LNCaP clone FGC (cell line): ENCODE measurements around the gene CCDC88A.

Experiments used
- DNase-seq: peaks from one replicate; pipeline ENCODE4 v3.0.0-alpha.2; 2011; ENCODE audit warnings: low read depth
- H3K4me3 ChIP-seq: 2 replicates; pipeline ENCODE4 v1.5.1; 2011; ENCODE audit warnings: mild to moderate bottlenecking, low read depth, low read length, control low read depth
- CTCF ChIP-seq: IDR thresholded peaks from 2 replicates; pipeline ENCODE4 v1.5.1; 2012; ENCODE audit warnings: mild to moderate bottlenecking; ENCODE audit not compliant: control insufficient read depth, insufficient read depth; ENCODE audit errors: extremely low read depth

Gene CCDC88A

GRCh38 chr2:55421326-55421725 lies 1.7 kb upstream of the CCDC88A start:
- TF ChIP-seq CTCF = no peak
- no peak for DNase-seq
- no peak overlapping the region for H3K4me3 ChIP-seq

- DNase-seq = no peak
- H3K4me3 ChIP-seq = peak overlapping the region; percentile 68
- TF ChIP-seq CTCF = no peak
Observed at GRCh38 chr2:55420871-55421270, 1.2 kb upstream of the CCDC88A start.

- H3K4me3 ChIP-seq = peak overlapping the region; percentile 68
- no peak for TF ChIP-seq CTCF
- DNase-seq = no peak
Observed at GRCh38 chr2:55420439-55420725, 726 bp upstream of the CCDC88A start.

- peak overlapping the region; percentile 68 for H3K4me3 ChIP-seq
- no peak for DNase-seq
- TF ChIP-seq CTCF = no peak
Observed at GRCh38 chr2:55419233-55419678, 400 bp downstream of the CCDC88A start.

- no peak for TF ChIP-seq CTCF
- DNase-seq = no peak
- H3K4me3 ChIP-seq = peak overlapping the region; percentile 68
Observed at GRCh38 chr2:55418512-55419232, 984 bp downstream of the CCDC88A start.

- H3K4me3 ChIP-seq = no peak overlapping the region
- DNase-seq = no peak
- no peak for TF ChIP-seq CTCF
Observed at GRCh38 chr2:55418072-55418471, 1.6 kb downstream of the CCDC88A start.
